Stimulated activated CD4-positive, alpha-beta T cell treated with anti-CD3 and anti-CD28 coated beads, Interleukin-4, amount 100 ng/mL, for 24 hours (primary cell): Measurements from ENCODE around the gene EMC1.
A peak's percentile ranks its signal among the peaks of the same experiment; 100 is the strongest.

Experiments
- DNase-seq: peaks from one replicate; pipeline ENCODE4 v3.0.0-alpha.2; 2020

EMC1 gene

DNA sequence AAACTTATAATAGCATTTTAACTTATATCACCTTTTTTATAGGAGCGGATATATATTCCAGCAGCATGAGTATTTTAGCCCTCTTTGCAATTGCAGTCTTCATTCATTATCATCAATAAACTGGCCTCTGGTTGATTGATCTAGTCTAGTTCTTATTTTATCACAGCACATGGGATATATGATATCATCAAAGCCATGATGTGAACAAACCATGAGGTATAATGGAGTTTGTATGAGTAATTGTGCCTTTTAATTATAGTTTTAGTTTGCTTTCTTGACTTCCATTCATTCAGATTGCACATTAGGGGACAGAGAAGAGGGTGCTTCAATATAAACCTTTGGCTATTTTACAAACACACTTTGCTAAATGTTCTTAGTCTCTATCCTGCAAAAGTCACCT lies 37.7 kb downstream of the EMC1 start:
- DNase-seq: no peak

DNA sequence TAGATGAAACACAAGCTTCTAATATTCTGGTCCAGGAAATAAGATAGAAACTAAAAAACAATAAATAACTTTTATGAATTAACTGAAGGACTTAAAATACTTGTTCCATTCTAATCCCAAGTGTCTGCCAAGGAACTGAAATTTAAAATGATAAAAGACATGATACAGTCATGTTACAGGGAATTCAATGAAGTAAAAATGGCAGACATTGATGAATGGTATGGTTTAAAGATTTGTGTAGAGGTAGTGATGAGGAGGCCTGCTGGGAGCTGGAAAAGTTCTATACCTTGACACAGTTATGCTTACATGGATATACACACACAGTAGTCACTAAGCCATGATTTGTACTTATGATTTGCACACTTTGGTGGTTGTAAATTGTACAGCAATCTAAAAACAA lies 39.2 kb downstream of the EMC1 start:
- no peak for DNase-seq

DNA sequence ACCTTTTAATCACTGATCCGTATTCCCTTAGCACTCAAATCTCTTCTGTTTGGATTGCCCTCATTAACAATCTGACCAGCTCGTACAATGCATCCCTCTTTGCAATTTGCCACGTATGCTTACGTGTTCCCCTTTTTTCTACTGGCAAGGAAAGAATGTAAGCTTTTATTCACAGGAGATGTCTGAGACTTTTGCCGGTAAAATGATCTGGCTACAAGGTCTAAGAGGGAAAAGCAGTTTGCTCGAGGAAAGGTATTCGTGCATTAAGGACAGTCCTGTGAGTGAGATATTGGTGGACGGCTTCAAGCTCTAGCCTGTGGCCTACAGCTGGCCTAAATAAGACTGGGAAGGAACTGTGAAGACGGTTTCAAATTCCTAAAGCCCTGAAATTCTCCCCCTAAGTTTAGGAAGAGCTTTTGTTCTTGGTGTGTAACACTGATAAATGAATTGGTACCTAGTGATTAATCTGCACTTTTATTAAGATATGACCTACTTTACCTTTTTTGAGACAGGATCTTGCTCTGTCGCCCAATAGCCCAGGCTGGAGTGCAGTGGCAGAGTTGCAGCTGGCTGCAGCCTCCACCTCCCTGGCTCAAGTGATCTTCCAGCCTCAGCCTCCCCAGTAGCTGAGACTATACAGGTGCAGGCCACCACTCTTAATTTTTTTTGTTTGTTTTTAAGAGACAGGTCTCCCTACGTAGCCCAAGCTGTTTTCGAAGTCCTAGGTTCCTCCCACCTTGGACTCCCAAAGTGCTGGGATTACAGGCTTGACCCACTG lies 40.4 kb downstream of the EMC1 start:
- DNase-seq: no peak

DNA sequence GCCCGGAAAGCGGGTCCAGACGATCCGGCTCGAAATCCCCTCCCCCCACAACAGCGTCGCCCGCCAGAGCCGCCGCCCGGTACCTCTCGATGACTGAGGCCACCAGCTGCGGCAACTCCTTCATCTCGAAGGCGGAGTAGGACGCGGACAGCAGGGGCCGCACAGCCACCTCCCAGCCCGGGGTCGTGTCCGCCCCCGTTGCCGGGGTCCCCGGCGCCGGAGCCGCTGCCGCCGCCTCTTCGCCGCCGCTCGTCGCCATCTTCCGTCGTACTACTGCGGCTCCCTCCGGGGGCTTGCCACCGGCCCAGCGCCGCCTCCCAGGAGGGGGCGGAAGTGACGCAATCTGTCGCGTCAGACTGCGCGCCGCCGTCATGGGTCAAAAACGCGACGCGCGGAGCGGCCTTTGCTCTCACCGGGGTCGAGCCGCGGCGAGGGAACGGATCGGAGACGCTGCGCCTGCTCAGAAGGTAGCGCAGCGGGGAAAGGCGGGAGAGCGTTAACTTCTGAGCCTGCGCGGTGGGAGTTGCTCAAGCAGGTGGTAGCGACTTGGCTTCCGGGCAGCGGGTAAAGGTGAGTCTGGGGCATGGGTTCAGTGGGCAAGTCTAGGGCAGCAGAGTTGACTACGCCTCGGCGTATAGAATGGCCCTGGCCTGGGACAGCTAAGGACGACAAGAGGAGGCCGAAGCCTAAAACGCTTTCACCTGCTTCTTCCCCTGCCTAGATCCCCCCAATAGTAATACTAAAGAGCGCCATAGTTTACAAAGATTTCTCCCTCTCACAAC lies 41.1 kb downstream of the EMC1 start, which contains the start of gene UBR4:
Gene UBR4 (minus strand): TSS at position 277 of the 782 bp plus-strand sequence. CDS start 18 bp downstream, at position 259.
- peak; percentile 98 for DNase-seq

DNA sequence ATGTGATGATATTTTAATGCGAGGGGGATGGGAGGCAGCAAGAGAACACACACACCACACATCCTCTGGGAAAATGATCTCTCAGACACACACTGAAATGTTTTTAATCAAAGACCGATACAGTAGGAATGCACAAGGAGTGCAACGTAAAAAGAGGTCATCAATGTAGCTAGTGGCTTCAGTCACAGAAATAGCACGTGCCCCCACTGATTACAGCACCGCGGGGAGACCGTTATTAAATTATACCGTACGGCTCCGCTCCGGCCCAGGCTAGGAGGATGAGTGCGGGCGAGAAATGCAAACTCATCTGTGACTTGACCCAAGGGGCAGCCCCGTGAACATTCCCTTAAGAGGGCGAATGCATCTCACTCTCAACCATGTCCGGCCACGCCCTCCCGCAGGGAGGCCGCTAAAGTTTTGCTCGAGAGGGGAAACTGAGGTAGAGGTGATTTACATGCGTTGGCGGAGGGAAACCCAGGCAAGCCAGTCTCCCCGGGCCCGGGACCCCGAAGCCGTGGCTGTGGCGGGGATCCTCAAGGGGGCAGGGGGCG lies 41.8 kb downstream of the EMC1 start:
- DNase-seq: peak; percentile 72

DNA sequence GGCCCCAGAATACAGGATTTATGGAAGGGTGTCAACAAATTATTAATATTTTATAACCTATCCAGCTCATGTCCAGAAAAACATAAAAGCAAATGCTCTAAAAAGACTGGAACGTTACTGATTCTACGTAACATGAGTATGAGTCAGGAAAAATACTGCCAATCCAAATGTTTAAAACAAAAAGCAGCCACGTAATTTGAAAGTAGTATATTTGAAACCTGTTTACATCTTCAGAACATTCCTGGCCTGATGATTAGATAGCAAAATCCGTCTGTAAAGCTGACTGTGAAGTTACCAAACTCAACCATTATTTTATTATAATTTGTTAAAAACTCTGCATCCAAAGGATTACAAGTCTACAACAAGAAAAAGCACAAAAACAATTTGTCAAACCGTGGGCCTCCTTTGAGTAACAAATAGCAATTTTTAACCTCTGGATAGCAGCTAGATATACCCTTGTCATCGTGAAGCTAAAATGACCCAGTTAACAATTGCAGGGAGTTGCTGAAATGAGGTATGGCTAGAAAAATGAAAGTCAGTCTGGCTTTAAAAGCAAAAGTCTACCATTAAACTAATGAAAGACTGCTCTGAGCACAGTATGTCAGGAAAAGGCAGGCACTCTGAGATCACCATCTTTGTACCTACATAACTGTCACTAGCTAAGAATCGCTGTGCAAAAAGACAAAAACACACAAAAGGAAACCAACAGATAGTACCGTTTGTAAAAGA lies 42.5 kb downstream of the EMC1 start:
- DNase-seq: no peak

DNA sequence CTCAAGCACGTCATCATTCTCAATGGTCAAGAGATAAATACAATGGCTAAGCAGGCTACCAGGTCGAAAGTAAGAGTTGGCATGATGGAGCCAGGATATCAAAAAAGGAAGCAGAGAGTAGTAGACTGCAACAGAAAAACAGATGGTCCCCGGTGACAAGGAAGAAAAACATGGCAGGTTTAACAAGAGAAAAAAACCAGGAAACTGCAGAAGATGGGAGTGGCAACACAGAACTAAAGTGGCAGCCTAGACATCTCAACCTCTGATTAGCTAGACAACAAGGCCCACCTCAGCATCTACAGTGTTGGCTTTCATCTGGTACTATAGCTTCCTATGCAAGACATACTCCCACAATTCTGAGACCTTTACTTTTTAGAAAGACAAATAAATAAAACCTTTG lies 44.4 kb downstream of the EMC1 start:
- no peak for DNase-seq

DNA sequence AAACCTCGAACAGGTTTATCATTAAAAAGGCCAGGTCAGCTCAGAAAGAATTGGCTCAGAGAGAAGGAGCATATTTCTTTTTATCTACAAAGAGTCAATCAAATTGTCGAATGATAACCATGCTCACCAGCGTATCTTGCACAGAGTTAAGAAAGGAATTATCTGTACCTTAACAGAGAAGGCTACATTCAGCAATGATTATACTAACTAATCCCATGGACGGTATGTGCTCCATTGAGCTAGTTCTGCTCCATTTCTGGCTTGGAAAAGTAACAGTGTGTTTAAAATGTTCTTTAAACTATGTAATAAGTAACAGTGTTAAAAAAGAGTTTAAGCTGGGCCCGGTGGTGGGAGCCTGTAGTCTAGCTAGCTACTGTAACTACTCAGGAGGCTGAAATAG lies 45.5 kb downstream of the EMC1 start:
- DNase-seq: no peak

DNA sequence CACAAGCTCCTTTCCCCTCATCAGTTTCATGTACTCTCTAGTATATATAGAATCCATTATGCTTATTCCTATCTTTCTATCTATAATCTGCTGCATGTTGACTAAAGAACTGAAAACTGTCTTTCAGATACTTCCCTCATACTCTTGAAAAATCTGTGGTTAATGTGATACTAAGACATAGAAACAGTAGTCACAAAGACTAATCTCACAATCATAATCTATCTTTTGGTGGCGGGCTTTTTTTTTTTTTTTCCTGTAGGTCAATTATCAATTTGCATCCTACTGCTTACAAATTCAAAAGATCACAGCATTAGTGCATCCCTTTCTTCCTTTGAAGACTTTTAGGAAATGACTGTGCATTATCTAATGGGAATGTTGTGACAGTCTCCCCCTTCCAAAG lies 45.9 kb downstream of the EMC1 start:
- no peak for DNase-seq

DNA sequence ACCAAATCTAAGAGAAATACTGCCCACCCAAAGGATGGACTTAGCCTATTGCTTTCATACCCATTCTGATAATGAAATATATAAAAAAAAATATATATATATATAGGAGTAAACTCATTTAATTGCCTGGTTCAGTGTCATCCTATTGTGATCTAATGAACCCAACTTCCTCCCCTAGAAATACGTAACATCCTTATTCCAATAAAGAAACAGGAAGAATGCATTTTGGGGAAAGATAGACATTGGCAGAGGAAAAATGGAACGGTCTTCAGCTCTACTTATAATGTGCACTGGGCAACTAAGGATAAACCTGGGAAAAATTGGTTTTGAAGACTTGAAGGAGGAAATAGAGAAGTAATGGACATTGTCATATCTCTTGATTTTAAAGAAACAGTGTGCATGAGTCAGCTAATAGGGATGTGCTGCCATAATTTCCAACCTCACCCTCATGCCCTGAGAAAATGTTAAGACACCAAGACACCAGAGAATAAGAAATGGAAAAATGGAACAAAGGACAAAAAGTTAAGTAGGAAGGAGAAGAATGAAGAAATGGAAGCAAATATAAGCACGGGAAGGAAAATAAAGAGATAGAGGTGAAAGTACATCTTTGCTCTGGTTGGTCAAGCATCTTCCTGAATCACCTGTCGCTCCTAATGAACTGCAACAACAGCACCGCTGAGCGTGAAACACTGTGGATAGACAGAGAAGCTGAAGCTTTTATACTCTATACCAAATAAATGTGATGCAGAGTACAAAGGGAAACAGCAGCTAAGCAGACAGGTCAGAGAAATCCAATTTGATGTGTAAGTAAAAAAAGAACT lies 46.7 kb downstream of the EMC1 start:
- DNase-seq: no peak

DNA sequence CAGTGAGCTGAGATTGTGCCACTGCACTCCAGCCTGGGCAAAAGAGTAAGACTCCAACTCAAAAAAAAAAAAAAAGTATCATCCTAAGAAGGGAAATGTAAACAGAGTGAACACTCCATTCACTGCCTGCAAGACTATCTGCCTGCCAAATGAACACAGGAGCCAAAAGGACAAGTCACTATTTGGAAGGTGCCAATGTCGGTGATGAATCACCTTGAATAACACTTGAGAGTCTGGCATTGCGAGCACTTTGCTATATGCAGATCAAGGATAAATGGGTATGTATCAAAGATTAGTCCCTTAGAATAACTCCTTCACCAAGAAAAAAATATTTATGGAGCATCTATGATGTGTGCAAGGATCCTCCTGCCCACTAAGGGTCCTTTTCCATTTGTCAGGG lies 47.9 kb downstream of the EMC1 start:
- DNase-seq: no peak

DNA sequence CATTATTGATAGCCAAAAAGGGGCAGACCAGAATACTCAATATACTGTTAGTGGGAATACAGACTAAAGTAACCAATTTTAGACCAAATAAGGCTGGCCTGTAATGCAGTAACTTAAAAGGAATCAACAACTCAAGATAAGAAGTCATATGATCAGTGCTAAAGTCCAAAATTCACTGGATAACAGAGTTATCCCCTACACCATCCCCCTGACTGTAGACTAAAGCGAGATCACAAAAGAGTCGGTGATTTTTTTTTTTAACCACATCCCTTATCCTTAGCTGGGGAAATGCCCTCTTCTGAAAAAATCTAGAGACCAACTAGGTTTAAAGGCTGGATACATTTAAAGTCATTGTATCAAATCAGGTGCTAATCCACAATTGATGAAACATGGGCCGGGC lies 48.9 kb downstream of the EMC1 start:
- no peak for DNase-seq

DNA sequence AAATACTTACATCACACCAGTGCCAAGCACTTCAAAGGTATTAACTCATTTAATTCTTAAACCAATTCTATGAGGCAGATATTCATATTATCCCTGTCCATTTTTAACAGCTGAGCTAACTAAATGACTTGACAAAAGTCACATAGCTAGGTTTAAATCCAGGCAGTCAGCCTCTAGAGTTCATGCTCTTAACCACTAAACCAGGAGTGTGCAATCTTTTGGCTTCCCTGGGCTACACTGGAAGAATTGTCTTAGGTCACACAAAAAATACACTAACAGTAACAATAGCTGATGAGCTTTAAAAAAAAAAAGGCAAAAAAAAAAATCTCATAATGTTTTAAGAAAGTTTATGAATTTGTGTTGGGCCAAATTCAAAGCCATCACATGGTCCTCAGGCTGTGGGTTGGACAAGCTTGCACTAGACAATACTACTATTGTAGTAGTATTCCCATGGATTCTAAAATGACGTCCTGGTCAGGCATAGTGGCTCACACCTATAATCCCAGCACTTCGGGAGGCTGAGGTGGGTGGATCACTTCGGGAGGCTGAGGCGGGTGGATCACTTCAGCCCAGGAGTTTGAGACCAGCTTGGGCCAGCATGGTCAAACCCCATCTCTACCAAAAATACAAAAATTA lies 51.2 kb downstream of the EMC1 start:
- DNase-seq: no peak

DNA sequence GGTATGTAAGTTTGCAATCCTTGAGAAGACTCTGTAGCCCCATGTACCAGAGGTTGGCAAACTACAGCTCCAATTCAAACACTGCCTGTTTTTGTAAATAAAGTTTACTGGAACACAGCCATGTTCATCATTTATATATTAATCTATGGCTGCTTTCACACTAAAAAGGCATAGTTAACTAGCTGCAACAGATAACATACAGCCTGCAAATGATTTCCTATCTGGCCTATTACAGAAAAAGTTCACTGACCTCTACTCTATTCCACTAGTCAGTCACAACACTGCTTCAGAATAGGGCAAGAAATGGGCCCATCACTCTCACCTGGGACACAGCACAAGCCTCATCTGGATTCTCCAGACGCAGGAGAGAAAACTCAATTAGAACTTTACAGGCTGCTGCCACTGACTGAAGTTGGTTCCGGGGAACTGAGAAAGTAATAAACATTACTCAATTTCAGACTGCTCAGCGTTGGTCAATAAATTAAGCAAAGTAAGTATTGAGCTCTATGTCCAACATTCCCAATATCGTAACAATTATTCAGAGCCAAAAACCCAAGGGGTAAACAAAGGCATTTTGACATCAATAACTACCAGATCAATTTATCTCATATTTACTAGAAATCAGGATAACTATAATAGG lies 51.9 kb downstream of the EMC1 start:
- DNase-seq: no peak

DNA sequence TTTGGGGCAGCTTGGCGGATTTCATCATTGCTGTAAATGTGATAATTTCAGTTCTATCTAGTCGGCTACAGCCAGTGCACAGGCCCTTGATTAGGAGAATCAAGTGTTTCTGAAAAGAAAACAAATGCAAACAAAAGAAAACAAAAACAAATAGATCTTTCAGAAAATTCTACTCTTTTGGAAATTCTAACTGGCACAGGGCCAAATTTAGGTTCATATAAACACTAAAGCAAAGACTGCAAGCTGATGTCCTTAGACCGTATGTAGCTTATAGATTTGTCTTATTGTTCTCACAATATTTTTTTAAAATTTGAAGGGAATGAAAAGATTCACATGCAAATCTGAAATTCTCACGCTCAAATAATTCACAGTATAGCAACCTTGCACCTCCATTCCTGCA lies 52.5 kb downstream of the EMC1 start:
- no peak for DNase-seq

DNA sequence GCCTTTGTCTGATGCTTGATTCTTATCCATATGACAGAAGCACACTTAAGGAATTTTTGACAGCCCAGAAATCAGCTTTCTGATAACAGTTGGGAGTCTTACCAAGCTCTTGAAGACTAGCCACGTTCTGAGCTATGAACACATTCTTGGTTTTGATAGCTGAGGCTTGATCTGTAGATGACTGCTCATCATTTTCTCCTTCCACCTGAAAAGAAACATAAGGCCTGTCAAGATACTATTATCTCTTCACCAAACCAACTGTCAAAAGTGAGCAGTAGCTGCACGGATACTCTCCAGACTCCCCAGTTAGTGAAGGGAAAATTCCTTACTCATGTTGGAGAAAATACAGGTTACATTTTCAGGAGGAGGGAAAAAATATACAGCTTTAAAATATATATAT lies 53.5 kb downstream of the EMC1 start:
- no peak for DNase-seq

DNA sequence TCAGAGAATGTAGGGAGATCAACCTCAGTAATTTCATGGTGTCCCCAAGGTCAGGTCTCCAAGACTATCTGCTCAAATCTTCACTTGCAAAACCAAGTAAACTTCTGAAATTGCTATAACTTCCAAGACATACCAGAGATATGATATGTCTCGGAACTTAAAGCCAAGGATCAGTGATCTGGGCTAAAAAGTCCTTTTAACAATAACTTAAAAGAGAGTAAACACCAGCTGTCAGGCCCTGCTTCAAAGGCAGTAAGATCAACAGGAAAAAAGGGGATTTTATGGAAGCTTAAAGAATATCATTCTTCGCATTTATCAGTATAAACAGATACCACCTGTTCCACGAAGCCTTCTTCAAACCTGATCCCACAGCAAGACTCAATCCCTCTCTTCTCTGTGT lies 55.0 kb downstream of the EMC1 start:
- DNase-seq: no peak

DNA sequence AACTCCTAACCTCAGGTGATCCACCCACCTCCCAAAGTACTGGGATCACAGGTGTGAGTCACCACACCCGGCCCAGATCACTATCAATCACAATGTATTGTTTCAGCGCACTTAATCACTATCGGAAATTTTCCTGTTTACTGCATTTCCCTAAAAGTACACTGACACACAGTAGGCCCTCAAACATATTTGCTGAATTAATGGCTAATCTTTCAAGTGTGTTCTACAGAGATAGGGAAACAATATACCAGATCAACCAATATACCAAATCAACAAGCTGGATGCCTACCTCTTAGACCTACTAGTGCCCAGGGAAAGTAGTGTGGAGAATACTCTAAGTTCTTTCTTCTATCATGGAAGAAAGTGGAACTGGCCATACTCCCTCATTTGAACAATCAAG lies 58.3 kb downstream of the EMC1 start:
- DNase-seq: no peak

DNA sequence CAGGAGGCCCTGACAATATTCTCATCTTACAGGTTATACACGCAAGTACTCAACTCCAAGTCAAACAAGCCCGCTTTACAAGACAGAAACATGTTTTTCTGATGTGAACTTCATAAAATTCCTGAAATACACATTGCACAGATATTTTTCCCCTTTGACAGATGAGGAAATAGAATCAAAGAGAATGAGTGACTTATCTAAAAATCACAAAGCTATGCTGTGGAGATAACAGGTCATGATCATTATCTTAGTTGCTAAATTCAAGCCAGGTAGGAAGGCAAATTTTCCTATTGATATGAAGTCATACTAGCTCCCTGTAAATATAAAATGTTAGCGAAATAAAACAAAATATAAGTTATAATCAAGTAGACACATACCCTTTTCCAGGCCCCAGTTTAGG lies 59.5 kb downstream of the EMC1 start:
- DNase-seq: no peak

DNA sequence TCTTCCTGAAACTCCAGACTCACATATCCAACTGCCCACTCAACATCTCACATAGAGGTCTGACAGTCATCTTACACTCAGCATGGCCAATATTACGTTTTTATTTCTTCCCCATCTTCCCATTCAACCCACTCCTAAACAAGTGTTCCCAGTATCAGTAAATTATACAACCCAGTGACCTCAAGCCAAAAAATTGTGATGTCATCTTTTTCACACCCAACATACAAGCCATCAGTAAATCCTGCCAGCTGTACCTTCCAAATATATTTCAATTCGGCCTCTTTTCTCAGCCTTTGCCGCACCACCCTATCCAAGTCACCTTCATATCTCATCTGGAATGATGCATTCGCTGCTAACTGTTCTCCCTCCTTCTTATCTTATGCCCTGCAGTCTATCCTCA lies 60.9 kb downstream of the EMC1 start:
- no peak for DNase-seq

DNA sequence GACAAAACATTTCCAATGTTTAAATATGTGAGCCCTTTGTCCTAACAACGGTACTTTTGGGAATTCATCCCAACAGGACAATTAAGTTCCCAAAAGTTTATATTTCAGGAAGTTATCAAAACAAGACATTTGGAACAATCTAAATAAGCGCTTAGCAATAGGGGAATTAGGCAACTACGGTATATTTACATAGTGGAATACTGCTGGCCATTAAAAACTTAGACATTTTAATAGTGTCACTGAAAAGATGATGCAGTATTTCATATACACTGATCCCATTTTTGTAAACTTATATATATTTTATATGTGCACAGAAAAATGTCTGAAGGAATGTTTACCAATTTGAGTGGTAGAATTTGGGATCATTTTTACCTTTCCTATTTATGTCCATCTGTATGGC lies 62.1 kb downstream of the EMC1 start:
- no peak for DNase-seq

DNA sequence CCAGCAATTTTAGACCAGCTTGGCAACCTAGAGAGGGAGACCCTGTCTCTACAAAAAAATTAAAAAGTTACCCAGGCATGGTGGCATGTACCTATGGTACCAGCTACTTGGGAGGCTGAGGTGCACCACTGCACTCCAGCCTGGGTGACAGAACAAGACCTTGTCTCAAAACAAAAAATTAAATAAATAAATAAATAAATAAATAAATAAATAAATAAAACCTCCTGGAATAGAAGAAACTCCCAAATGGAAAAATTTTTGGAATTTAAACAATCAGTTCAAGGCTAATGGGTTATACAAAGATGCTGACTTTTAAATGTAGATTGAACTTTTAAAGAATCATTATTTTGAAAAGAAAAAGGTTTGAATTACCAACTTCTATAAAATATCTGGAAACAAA lies 63.5 kb downstream of the EMC1 start:
- DNase-seq: no peak
